ENCODE data around the gene CENPF. TPM values are rescaled to one million over a fixed set of nuclear protein-coding genes. Genes with fewer than 3 reads are reported as not detected.

The CENPF gene
- total RNA-seq, 1 experiment from 2014 or later = 113 TPM

GRCh38 chr1:214632091-214632490 is 29.1 kb downstream of the CENPF start:
- Histone ChIP-seq H4K20me1 (ENCODE audit: control insufficient read depth, insufficient read depth, insufficient read length) (no peaks in the 10 kb centered on the region), H2BK20ac (ENCODE audit: low read depth, low read length, poor library complexity, severe bottlenecking) (no peak overlapping the region), H3K23me2 (ENCODE audit: insufficient read length, low read depth, low read length, poor library complexity, severe bottlenecking) (no peaks in the 10 kb centered on the region), H2BK15ac (ENCODE audit: low read depth, low read length) (no peak overlapping the region), H3K4me1 (ENCODE audit: insufficient read depth, low read length) (no peaks in the 10 kb centered on the region), H3K56ac (ENCODE audit: insufficient read length, low read depth, low read length) (no peak overlapping the region), H2BK120ac (ENCODE audit: low read depth, low read length, poor library complexity, severe bottlenecking) (no peak overlapping the region), H2BK12ac (ENCODE audit: insufficient read length, low read depth, low read length) (no peak overlapping the region), H3K9me3 (ENCODE audit: control insufficient read depth, low read depth, low read length) (no peaks in the 10 kb centered on the region), H3K18ac (ENCODE audit: insufficient read length, low read depth, low read length) (no peak overlapping the region), H3K9ac (ENCODE audit: extremely low read depth, insufficient read length, low read length) (no peak overlapping the region), H3K79me2 (ENCODE audit: insufficient read depth, low read length) (no peaks in the 10 kb centered on the region), H3T11ph (ENCODE audit: low read length) (no peak overlapping the region), H3K4ac (ENCODE audit: low read depth, low read length) (no peak overlapping the region), H3K14ac (ENCODE audit: insufficient read depth, low read length) (no peak overlapping the region), H3K79me1 (ENCODE audit: insufficient read depth, low read depth, low read length, poor library complexity, severe bottlenecking) (no peaks in the 10 kb centered on the region), H3K4me2 (ENCODE audit: insufficient read depth, insufficient read length, low read length) (no peak overlapping the region), H3K27ac (ENCODE audit: insufficient read length, low read depth, low read length) (no peak overlapping the region), H2AK5ac (ENCODE audit: insufficient read length, low read length) (no peak overlapping the region), H4K5ac (ENCODE audit: insufficient read length, low read depth, low read length) (no peak overlapping the region), H3K23ac (ENCODE audit: insufficient read length, low read depth, low read length) (no peak overlapping the region), H4K91ac (ENCODE audit: insufficient read length, low read depth, low read length) (no peak overlapping the region), H2AFZ (ENCODE audit: low read length) (no peak overlapping the region), H3K27me3 (ENCODE audit: insufficient read depth, low read length) (no peaks in the 10 kb centered on the region), H4K8ac (replicated peaks; ENCODE audit: insufficient read length, low read depth, low read length) (no peak overlapping the region), H2BK5ac (ENCODE audit: insufficient read length, low read length) (no peak overlapping the region)
- H3K4me1 Mint-ChIP-seq = no peaks in the 10 kb centered on the region
- H3K27me3 Mint-ChIP-seq (ENCODE audit: low read depth) = no peaks in the 10 kb centered on the region
- H3K36me3 Mint-ChIP-seq (ENCODE audit: insufficient read depth in 1 of 3, low read depth in 3 of 3) = peaks cover 56 to 73% (median 66%) of the 10 kb centered on the region in 3 experiments
- WGBS (ENCODE audit: extremely low coverage, insufficient read length, low lambda C conversion rate) = no CpG with 5 or more reads among the region's 4 CpGs
- no peaks in the 10 kb centered on the region for H3K9me3 Mint-ChIP-seq
- H3K4me3 Mint-ChIP-seq = no peak overlapping the region
- H3K27ac Mint-ChIP-seq = no peak overlapping the region
- TF ChIP-seq CTCF (conservative IDR thresholded peaks at IDR 0.05) = no peak
- no peak for DNase-seq

Measured in H9 (cell line).